Activated CD8-positive, alpha-beta T cell treated with anti-CD3 and anti-CD28 coated beads for 36 hours (primary cell): Measurements from ENCODE around the gene EXOSC6. TPM values are rescaled to one million over a fixed set of nuclear protein-coding genes. Genes with fewer than 3 reads are reported as not detected.
"Not testable (repeated sequence)": the region's sequence is repeated elsewhere in the genome, so short reads cannot be mapped to it uniquely, and the experiment has no call there.

Experiments
- ATAC-seq: fragments of 200-7000 bp; cut with Tn5 transposase; one replicate; pipeline ENCODE4 v1.10.0; 2021; ENCODE audit warnings: mild to moderate bottlenecking, moderate library complexity
- CTCF ChIA-PET: fragments of 350-600 bp; sonication (Branson Sonifier 250); formaldehyde crosslinking; loops from one replicate; lab custom pipeline; 2021; ENCODE audit warnings: antibody characterized with exemption; lab: Charles Lee
- POLR2A ChIA-PET: fragments of 350-600 bp; sonication (Branson Sonifier 250); formaldehyde crosslinking; loops from one replicate; lab custom pipeline; 2021; ENCODE audit warnings: antibody characterized with exemption; lab: Charles Lee
- DNase-seq: peaks from one replicate; pipeline ENCODE4 v3.0.0-alpha.2; 2020
- H3K27ac Mint-ChIP-seq: one replicate; pipeline ENCODE4 v1.8.0; 2021; ENCODE audit warnings: mild to moderate bottlenecking, mixed read lengths
- H3K27me3 Mint-ChIP-seq: one replicate; pipeline ENCODE4 v1.8.0; 2021; ENCODE audit warnings: mixed read lengths
- H3K36me3 Mint-ChIP-seq: one replicate; pipeline ENCODE4 v1.8.0; 2021; ENCODE audit warnings: low read depth, mixed read lengths
- H3K4me1 Mint-ChIP-seq: one replicate; pipeline ENCODE4 v1.8.0; 2021; ENCODE audit warnings: low read depth, mixed read lengths
- H3K4me3 Mint-ChIP-seq: one replicate; pipeline ENCODE4 v1.8.0; 2021; ENCODE audit warnings: mild to moderate bottlenecking, moderate library complexity, mixed read lengths
- H3K9me3 Mint-ChIP-seq: one replicate; pipeline ENCODE4 v1.8.0; 2021; ENCODE audit warnings: mixed read lengths
- CTCF ChIP-seq: fragments of 200-600 bp; IDR thresholded peaks from one replicate; pipeline ENCODE4 v1.8.0; 2022; ENCODE audit warnings: antibody characterized with exemption, mild to moderate bottlenecking
- intact Hi-C: fragments of 100-400 bp; cut with micrococcal nuclease; formaldehyde crosslinking; loops from one replicate; pipeline ENCODE4 v1.10.0; 2022
- total RNA-seq, 2 experiments: library from RNA; stranded (reverse); gene quantifications; one replicate each; pipeline ENCODE4 v1.2.3, GENCODE V29; 2021

The EXOSC6 gene
- total RNA-seq, 2 experiments from 2014 or later, result 23.6 to 25.0 TPM

DNA sequence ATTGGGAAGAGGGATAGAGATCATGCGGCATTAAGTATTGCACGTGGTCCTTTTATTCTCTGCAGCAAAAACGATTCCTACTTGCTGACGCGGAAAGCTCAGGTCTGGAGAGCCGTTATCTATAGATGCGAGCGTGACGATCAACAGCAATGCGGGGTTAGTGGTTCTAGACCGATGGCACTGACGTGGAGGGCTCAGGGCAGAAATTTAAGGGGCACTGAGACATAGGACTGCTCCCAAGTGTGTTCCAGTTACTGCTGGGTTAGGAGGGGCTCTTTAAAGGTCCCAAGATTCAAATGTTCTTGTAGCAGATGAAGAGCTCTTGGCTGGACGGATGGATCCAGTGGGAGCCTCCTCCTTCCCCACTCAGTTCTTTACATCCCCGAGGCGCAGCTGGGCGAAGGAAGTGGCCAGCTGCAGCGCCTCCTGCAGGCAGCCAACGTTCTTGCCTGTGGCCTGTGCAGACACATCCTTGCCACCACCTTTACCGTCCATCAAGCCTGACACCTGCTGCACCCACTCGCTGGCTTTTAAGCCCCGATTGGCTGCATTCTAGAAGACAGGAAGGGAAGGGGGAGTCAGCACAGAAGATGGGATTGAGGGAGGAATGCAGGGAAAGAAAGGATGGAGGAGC, 732 bp upstream of the EXOSC6 start:
- H3K27me3 Mint-ChIP-seq, result no peaks in the 10 kb centered on the region
- POLR2A ChIA-PET, result interaction anchor here (0.6 to 3.8 kb wide), 10 partner anchors 9 to 324 kb away, joined by 3 to 28 read pairs (median 6); partner anchors contain the start of genes AARS1, COG4, DDX19B and SF3B3
- H3K36me3 Mint-ChIP-seq, result peaks cover 50% of the 10 kb centered on the region
- no peak for ATAC-seq
- H3K4me1 Mint-ChIP-seq, result peaks cover 18% of the 10 kb centered on the region
- no peak overlapping the region for H3K27ac Mint-ChIP-seq
- CTCF ChIA-PET, result interaction anchor here (0.7 to 7.0 kb wide), 19 partner anchors 8 to 313 kb away, joined by 3 to 52 read pairs (median 4); partner anchors contain the start of gene AARS1
- DNase-seq, result peak; percentile 47
- peak; percentile 53 for TF ChIP-seq CTCF
- peak overlapping the region; percentile 84 for H3K4me3 Mint-ChIP-seq
- intact Hi-C loops, result no loop called here
- no peaks in the 10 kb centered on the region for H3K9me3 Mint-ChIP-seq

- peak overlapping the region; percentile 88 for H3K4me3 Mint-ChIP-seq
- POLR2A ChIA-PET, result interaction anchor here (0.8 to 3.8 kb wide), 10 partner anchors 11 to 272 kb away, joined by 3 to 28 read pairs (median 6); partner anchors contain the start of genes AARS1, COG4, DDX19A and DDX19B
- CTCF ChIA-PET, result interaction anchor here (1.0 to 7.0 kb wide), 14 partner anchors 9 to 314 kb away, joined by 3 to 52 read pairs (median 4); partner anchors contain the start of gene AARS1
- peak overlapping the region; percentile 84 for H3K27ac Mint-ChIP-seq
- peaks cover 24% of the 10 kb centered on the region for H3K4me1 Mint-ChIP-seq
- intact Hi-C loops, result no loop called here
- TF ChIP-seq CTCF, result no peak
- H3K27me3 Mint-ChIP-seq, result no peaks in the 10 kb centered on the region
- peak; percentile 45 for ATAC-seq
- peaks cover 48% of the 10 kb centered on the region for H3K36me3 Mint-ChIP-seq
- no peaks in the 10 kb centered on the region for H3K9me3 Mint-ChIP-seq
- peak; percentile 41 for DNase-seq
These were observed 752 bp downstream of the EXOSC6 start for GRCh38 chr16:70250748-70251628.

DNA sequence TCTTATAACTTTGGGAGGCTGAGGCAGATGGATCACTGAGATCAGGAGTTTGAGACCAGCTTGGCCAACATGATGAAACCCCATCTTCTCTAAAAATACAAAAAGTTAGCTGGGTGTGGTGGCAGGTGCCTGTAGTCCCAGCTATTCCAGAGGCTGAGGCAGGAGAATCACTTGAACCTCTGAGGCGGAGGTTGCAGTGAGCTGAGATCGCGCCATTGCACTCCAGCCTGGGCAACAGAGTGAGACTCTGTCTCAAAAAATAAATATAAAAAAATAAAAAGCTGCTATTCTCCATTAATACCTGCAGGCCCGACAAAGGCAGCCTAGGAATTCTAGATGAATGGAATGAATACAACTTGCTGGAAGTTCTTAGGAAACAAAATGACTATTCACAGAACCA, 2.0 kb downstream of the EXOSC6 start:
- Mint-ChIP-seq H3K4me1 (peaks cover 27% of the 10 kb centered on the region), H3K4me3 (peak overlapping the region; percentile 88), H3K36me3 (peaks cover 41% of the 10 kb centered on the region), H3K27ac (peak overlapping the region; percentile 54)
- intact Hi-C loops, H3K9me3 Mint-ChIP-seq, H3K27me3 Mint-ChIP-seq, ATAC-seq, DNase-seq: not testable (repeated sequence)
- ChIA-PET CTCF (interaction anchor here (0.7 to 2.4 kb wide), 2 partner anchors 18 to 730 kb away, joined by 3 to 8 read pairs; no protein-coding TSS in a partner anchor), POLR2A (interaction anchor here (0.7 to 3.8 kb wide), 4 partner anchors 9 to 97 kb away, joined by 3 to 28 read pairs (median 5); partner anchors contain the start of gene DDX19A)

DNA sequence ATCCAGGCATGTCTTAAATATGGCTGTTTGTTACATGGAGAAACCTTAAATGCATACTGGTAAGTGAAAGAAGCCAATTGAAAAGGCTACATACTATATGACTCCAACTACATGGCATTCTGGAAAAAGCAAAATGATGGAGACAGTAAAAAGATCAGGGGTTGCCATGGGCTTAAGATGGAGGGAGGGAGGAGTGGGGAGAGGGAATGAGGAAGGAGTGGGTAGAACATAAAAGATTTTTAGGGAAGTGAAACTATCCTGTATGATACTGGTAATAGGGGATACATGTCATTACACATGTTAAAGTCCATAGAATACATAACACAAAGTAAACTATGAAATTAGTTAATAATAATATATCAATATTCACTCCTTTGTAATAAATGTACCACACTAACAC, 13.0 kb downstream of the EXOSC6 start:
- CTCF ChIA-PET, DNase-seq, H3K36me3 Mint-ChIP-seq, ATAC-seq, H3K4me3 Mint-ChIP-seq, POLR2A ChIA-PET, H3K27ac Mint-ChIP-seq, intact Hi-C loops, H3K27me3 Mint-ChIP-seq, H3K9me3 Mint-ChIP-seq, H3K4me1 Mint-ChIP-seq: not testable (repeated sequence)

GRCh38 chr16:70231831-70232230, 19.9 kb downstream of the EXOSC6 start:
- H3K36me3 Mint-ChIP-seq, result peaks cover 13% of the 10 kb centered on the region
- intact Hi-C loops, ATAC-seq, CTCF ChIA-PET, H3K4me1 Mint-ChIP-seq, H3K9me3 Mint-ChIP-seq, H3K27me3 Mint-ChIP-seq, H3K27ac Mint-ChIP-seq, H3K4me3 Mint-ChIP-seq, DNase-seq, POLR2A ChIA-PET: not testable (repeated sequence)

DNA sequence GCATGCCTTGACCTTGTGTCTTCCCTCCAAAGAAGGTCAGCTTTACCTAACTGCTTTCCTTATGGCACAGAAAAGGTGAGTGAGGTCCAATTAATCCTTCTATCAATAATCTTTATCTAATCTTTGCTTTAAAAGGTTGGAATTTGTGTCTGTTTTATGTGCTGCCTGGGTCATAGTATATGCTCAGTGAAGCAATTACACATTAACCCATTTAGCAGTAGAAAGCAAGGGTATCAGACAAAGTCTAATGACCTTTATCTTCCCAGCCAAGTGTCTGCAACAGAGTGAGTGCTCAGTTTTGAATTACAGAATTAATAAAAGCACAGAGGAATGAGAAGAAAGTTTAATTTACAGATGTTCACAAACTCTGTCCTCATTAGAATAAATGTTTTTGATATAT, 25.7 kb downstream of the EXOSC6 start:
- H3K9me3 Mint-ChIP-seq, intact Hi-C loops, H3K27me3 Mint-ChIP-seq, H3K4me1 Mint-ChIP-seq, ATAC-seq, H3K36me3 Mint-ChIP-seq, DNase-seq, CTCF ChIA-PET, H3K4me3 Mint-ChIP-seq, H3K27ac Mint-ChIP-seq, POLR2A ChIA-PET: not testable (repeated sequence)

DNA sequence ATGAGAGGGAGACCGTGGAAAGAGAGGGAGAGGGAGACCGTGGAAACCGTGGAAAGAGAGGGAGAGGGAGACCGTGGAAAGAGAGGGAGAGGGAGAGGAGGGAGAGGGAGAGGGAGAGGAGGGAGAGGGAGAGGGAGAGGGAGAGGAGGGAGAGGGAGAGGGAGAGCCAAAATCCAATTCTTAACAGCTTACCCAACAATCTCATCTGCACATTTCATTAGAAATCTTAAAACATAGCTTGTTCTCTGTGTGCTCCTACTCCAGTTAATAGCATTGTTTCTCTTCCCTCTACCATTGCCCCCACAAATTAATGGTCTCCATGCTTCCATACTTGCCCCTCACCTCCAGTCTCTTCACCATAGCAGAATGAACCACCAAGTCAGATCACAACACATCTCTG, 26.3 kb downstream of the EXOSC6 start:
- CTCF ChIA-PET, POLR2A ChIA-PET, H3K27ac Mint-ChIP-seq, H3K9me3 Mint-ChIP-seq, DNase-seq, H3K4me3 Mint-ChIP-seq, H3K36me3 Mint-ChIP-seq, ATAC-seq, intact Hi-C loops, H3K27me3 Mint-ChIP-seq, H3K4me1 Mint-ChIP-seq: not testable (repeated sequence)

DNA sequence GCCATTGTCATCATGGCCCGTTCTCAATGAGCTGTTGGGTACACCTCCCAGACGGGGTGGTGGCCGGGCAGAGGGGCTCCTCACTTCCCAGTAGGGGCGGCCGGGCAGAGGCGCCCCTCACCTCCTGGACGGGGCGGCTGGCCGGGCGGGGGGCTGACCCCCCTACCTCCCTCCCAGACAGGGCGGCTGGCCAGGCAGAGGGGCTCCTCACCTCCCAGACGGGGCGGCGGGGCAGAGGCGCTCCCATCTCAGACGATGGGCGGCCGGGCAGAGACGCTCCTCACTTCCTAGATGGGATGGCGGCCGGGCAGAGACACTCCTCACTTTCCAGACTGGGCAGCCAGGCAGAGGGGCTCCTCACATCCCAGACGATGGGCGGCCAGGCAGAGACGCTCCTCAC, 27.1 kb downstream of the EXOSC6 start:
- H3K4me1 Mint-ChIP-seq, H3K27ac Mint-ChIP-seq, H3K4me3 Mint-ChIP-seq, H3K9me3 Mint-ChIP-seq, CTCF ChIA-PET, H3K36me3 Mint-ChIP-seq, POLR2A ChIA-PET, ATAC-seq, H3K27me3 Mint-ChIP-seq, intact Hi-C loops, DNase-seq: not testable (repeated sequence)

- H3K4me3 Mint-ChIP-seq, POLR2A ChIA-PET, H3K4me1 Mint-ChIP-seq, H3K9me3 Mint-ChIP-seq, intact Hi-C loops, DNase-seq, H3K27me3 Mint-ChIP-seq, H3K36me3 Mint-ChIP-seq, ATAC-seq, H3K27ac Mint-ChIP-seq, CTCF ChIA-PET: not testable (repeated sequence)
These were observed 27.7 kb downstream of the EXOSC6 start for GRCh38 chr16:70223971-70224513.
